Measurements from ENCODE around the gene COL6A3.

GRCh38 chr2:237431372-237431771 lies 17.4 kb upstream of the COL6A3 start:
- no peak for TF ChIP-seq CTCF (conservative IDR thresholded peaks at IDR 0.05; ENCODE audit: low read length)
- TF ChIP-seq EZH2phosphoT487 (IDR thresholded peaks at IDR 0.05; ENCODE audit: borderline replicate concordance): no peak

Measured in Loucy (cell line).